Kidney (tissue), 14 donors: ENCODE measurements around the gene RNPS1. TPM values are rescaled to one million over a fixed set of nuclear protein-coding genes. Genes with fewer than 3 reads are reported as not detected.

Source experiments
- DNase-seq, 5 donors: peaks; one replicate each; pipeline ENCODE4 v3.0.0-alpha.2; 2013 to 2020
- FAIRE-seq: peaks from 2 replicates; lab custom pipeline; 2012; peaks lifted over from hg19 to GRCh38; lab: Jason Lieb, UNC
- H3K27ac ChIP-seq, 2 donors: one replicate each; pipeline ENCODE4 v1.7.0; 2013; ENCODE audit warnings: low read depth in 2 of 2, low read length in 2 of 2, inconsistent platforms in 1 of 2
- H3K27me3 ChIP-seq: one replicate; pipeline ENCODE4 v1.7.1; 2013; ENCODE audit warnings: low read length, inconsistent platforms; ENCODE audit not compliant: control insufficient read depth, insufficient read depth
- H3K36me3 ChIP-seq, 3 donors: one replicate each; pipeline versions ENCODE4 v1.7.0 to v1.7.1; 2013; ENCODE audit warnings: low read length in 3 of 3, control low read depth in 1 of 3, inconsistent platforms in 1 of 3; ENCODE audit not compliant: insufficient read depth in 3 of 3, control insufficient read depth in 2 of 3
- H3K4me1 ChIP-seq, 3 donors: one replicate each; pipeline versions ENCODE4 v1.7.0 to v1.7.1; 2013; ENCODE audit warnings: low read length in 3 of 3, inconsistent platforms in 1 of 3, low read depth in 1 of 3; ENCODE audit not compliant: control insufficient read depth in 2 of 3, insufficient read depth in 2 of 3
- H3K4me3 ChIP-seq, 3 donors: one replicate each; pipeline versions ENCODE4 v1.7.0 to v1.8.1; 2013; ENCODE audit warnings: low read length in 3 of 3, control low read depth in 1 of 3, inconsistent platforms in 1 of 3
- H3K9ac ChIP-seq, 3 donors: one replicate each; pipeline versions ENCODE4 v1.7.0 to v1.7.1; 2013; ENCODE audit warnings: low read length in 3 of 3, control low read depth in 1 of 3, inconsistent platforms in 1 of 3
- H3K9me3 ChIP-seq, 3 donors: one replicate each; pipeline versions ENCODE4 v1.7.0 to v1.7.1; 2013; ENCODE audit warnings: low read length in 3 of 3, control low read depth in 1 of 3, inconsistent platforms in 1 of 3; ENCODE audit not compliant: control insufficient read depth in 2 of 3, insufficient read depth in 1 of 3
- intact Hi-C: fragments of 100-400 bp; cut with DNase I; formaldehyde crosslinking; loops from one replicate; pipeline ENCODE4 v1.11.1; 2022
- polyA plus RNA-seq: library from polyadenylated mRNA; stranded (reverse); fragments of 350-450 nt; fragmentation: Illumina TruSeq; extraction: RNeasy Lipid Tissue Mini Kit (QIAGEN cat#74804); gene quantifications from one replicate; pipeline ENCODE4 v1.2.3, GENCODE V29; 2014; ENCODE audit warnings: low read depth, low replicate concordance; ENCODE audit not compliant: insufficient read depth
- total RNA-seq: library from RNA; stranded (reverse); fragmentation: NEBNext Ultra II Directional; extraction: Animal tissue kit (Norgen Biotek cat#: 25700); gene quantifications from one replicate; pipeline ENCODE4 v1.2.1, GENCODE V29; 2021
- TF ChIP-seq, protein P1 (sequence below): IDR thresholded peaks from 3 replicates; pipeline ENCODE4 v1.5.1; 2012; ENCODE audit warnings: mild to moderate bottlenecking, moderate library complexity, borderline replicate concordance; ENCODE audit not compliant: insufficient read depth; ENCODE audit errors: extremely low read depth
- donor health status: control.
- donor health status: control.
- donor health status: control.
- donor health status: control.
- donor health status: control.
- donor health status: DM: yes; HTN: yes; CAD: no.
- donor health status: Normal renal cell carcinoma (clear cell type).

RNPS1 gene
- total and polyA plus RNA-seq, 2 donors from 2014 or later, result 102 to 134 TPM

- Histone ChIP-seq H3K36me3 (peaks cover 5 to 57% (median 34%) of the 10 kb centered on the region in 3 donors), H3K27me3 (no peaks in the 10 kb centered on the region), H3K9ac (no peak overlapping the region), H3K27ac (no peak overlapping the region), H3K9me3 (no peaks in the 10 kb centered on the region), H3K4me1 (no peaks in the 10 kb centered on the region), H3K4me3 (no peak overlapping the region)
- DNase-seq (no peak), FAIRE-seq (no peak)
- TF ChIP-seq, protein P1, sequence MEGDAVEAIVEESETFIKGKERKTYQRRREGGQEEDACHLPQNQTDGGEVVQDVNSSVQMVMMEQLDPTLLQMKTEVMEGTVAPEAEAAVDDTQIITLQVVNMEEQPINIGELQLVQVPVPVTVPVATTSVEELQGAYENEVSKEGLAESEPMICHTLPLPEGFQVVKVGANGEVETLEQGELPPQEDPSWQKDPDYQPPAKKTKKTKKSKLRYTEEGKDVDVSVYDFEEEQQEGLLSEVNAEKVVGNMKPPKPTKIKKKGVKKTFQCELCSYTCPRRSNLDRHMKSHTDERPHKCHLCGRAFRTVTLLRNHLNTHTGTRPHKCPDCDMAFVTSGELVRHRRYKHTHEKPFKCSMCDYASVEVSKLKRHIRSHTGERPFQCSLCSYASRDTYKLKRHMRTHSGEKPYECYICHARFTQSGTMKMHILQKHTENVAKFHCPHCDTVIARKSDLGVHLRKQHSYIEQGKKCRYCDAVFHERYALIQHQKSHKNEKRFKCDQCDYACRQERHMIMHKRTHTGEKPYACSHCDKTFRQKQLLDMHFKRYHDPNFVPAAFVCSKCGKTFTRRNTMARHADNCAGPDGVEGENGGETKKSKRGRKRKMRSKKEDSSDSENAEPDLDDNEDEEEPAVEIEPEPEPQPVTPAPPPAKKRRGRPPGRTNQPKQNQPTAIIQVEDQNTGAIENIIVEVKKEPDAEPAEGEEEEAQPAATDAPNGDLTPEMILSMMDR, result no peak
- intact Hi-C loops, result no loop called here
Measured at GRCh38 chr16:2257726-2258125, 10.2 kb downstream of the RNPS1 start.

- Histone ChIP-seq H3K4me3 (no peak overlapping the region), H3K9me3 (no peaks in the 10 kb centered on the region), H3K27ac (no peak overlapping the region), H3K9ac (no peak overlapping the region), H3K27me3 (no peaks in the 10 kb centered on the region), H3K4me1 (peaks cover 0 to 6% (median 0%) of the 10 kb centered on the region in 3 donors), H3K36me3 (peaks cover 2 to 46% (median 24%) of the 10 kb centered on the region in 3 donors)
- no peak for DNase-seq
- intact Hi-C loops, result no loop called here
- no peak for FAIRE-seq
- TF ChIP-seq, protein P1, result no peak
Measured at GRCh38 chr16:2256531-2257140, 11.3 kb downstream of the RNPS1 start.

DNA sequence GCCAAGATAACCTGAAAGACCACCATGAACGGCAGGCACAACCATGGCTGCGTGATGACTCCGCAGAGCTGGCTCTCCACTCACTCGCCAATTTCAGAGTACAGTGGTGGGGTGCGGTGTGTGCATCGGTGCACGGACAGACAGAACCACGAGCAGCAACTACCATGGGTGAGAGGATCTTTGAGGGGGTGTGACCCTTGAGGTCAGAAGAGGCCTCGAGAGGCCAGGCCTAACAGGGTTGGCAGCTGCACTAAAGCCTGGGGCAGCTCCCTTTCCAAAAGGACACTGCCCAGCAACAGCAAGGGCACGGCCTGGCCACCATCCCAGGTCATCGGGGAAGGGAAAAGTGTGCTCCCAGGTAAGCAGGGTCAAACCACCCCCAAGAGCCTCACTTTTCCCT is 14.6 kb downstream of the RNPS1 start:
- intact Hi-C loops, result no loop called here
- Histone ChIP-seq H3K9ac (no peak overlapping the region), H3K4me3 (no peak overlapping the region), H3K27me3 (no peaks in the 10 kb centered on the region), H3K36me3 (peaks cover 2 to 32% (median 15%) of the 10 kb centered on the region in 3 donors), H3K9me3 (no peaks in the 10 kb centered on the region), H3K27ac (no peak overlapping the region), H3K4me1 (peaks cover 0 to 10% (median 0%) of the 10 kb centered on the region in 3 donors)
- DNase-seq (no peak), FAIRE-seq (no peak)
- TF ChIP-seq, protein P1, result no peak

DNA sequence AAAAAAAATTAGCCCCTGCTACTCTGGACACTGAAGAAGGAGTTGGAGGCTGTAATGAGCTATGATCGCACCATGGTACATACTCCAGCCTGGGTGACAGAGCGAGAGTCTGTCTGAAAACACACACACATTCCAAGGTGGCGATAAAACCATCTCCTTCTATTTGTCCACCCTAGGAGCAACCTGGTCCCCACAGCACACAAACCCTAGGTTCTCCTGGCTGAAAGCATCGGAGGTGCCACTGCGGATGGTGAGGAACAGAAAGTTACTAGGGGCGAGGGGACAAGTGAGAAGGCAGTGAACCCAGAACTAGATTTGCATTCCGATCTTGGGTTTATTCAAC is 15.1 kb downstream of the RNPS1 start:
- TF ChIP-seq, protein P1, result no peak
- Histone ChIP-seq H3K9ac (no peak overlapping the region), H3K4me3 (no peak overlapping the region), H3K4me1 (peaks cover 0 to 10% (median 0%) of the 10 kb centered on the region in 3 donors), H3K27me3 (no peaks in the 10 kb centered on the region), H3K36me3 (peaks cover 2 to 30% (median 13%) of the 10 kb centered on the region in 3 donors), H3K27ac (no peak overlapping the region), H3K9me3 (no peaks in the 10 kb centered on the region)
- intact Hi-C loops, result no loop called here
- FAIRE-seq, result no peak
- no peak for DNase-seq
